Measurements from ENCODE around the gene PDPN. TPM values are rescaled to one million over a fixed set of nuclear protein-coding genes. Genes with fewer than 3 reads are reported as not detected.

The PDPN gene
- total and polyA plus RNA-seq, 2 experiments from 2014 or later: 67.3 to 82.8 TPM

- no peaks in the 10 kb centered on the region for H3K4me1 ChIP-seq (ENCODE audit: insufficient read depth)
- Mint-ChIP-seq H3K27ac (no peak overlapping the region), H3K36me3 (ENCODE audit: low read depth) (no peaks in the 10 kb centered on the region), H3K4me3 (no peak overlapping the region), H3K9me3 (no peaks in the 10 kb centered on the region), H3K27me3 (ENCODE audit: insufficient read depth, low read depth, poor library complexity) (no peaks in the 10 kb centered on the region), H3K4me1 (peaks cover 4% of the 10 kb centered on the region; the same call in 2 of the 3 replicates)
- no peaks in the 10 kb centered on the region for H3K36me3 ChIP-seq (ENCODE audit: insufficient read depth)
- H2AFZ ChIP-seq: no peak overlapping the region
- no peak overlapping the region for H3K27ac ChIP-seq (ENCODE audit: low read depth)
- DNase-seq (ENCODE audit: low spot score): peak; percentile 71
- no peaks in the 10 kb centered on the region for H3K79me2 ChIP-seq (replicated peaks; ENCODE audit: insufficient read depth)
- no peaks in the 10 kb centered on the region for H3F3A ChIP-seq (replicated peaks; ENCODE audit: low read depth)
- ATAC-seq: peak; percentile 80
- no peaks in the 10 kb centered on the region for H3K27me3 ChIP-seq (ENCODE audit: insufficient read depth)
- no peaks in the 10 kb centered on the region for H4K20me1 ChIP-seq (replicated peaks; ENCODE audit: insufficient read depth)
- no peak overlapping the region for H3K4me2 ChIP-seq
- no peak overlapping the region for H3K4me3 ChIP-seq
- TF ChIP-seq CTCF (conservative IDR thresholded peaks at IDR 0.05; ENCODE audit: low read depth in 2 of 2) (peak; percentile 69 to 76), REST (IDR thresholded peaks at IDR 0.05; ENCODE audit: unreplicated experiment) (no peak)
- H3K9me2 ChIP-seq (ENCODE audit: insufficient read depth): no peaks in the 10 kb centered on the region
These were observed 12.7 kb upstream of the PDPN start for GRCh38 chr1:13570924-13571323.

- TF ChIP-seq EZH2 (IDR thresholded peaks at IDR 0.05; ENCODE audit: low read depth, unreplicated experiment) (no peak), CTCF (conservative IDR thresholded peaks at IDR 0.05; ENCODE audit: low read depth in 2 of 2) (no peak), ZNF331 (CRISPR knock-in tag; IDR thresholded peaks at IDR 0.05; ENCODE audit: low read depth) (no peak), POLR2AphosphoS5 (IDR thresholded peaks at IDR 0.05; ENCODE audit: low read depth) (no peak)
- no peaks in the 10 kb centered on the region for H3K9me2 ChIP-seq (ENCODE audit: insufficient read depth)
- no peaks in the 10 kb centered on the region for H3K27me3 ChIP-seq (ENCODE audit: insufficient read depth)
- ATAC-seq (no peak), DNase-seq (ENCODE audit: low spot score) (no peak)
- no peaks in the 10 kb centered on the region for H3F3A ChIP-seq (replicated peaks; ENCODE audit: low read depth)
- no peaks in the 10 kb centered on the region for H3K36me3 ChIP-seq (ENCODE audit: insufficient read depth)
- Mint-ChIP-seq H3K4me1 (peaks cover 4% of the 10 kb centered on the region; the same call in 2 of the 3 replicates), H3K4me3 (no peak overlapping the region), H3K36me3 (ENCODE audit: low read depth) (no peaks in the 10 kb centered on the region), H3K9me3 (no peaks in the 10 kb centered on the region), H3K27ac (no peak overlapping the region), H3K27me3 (ENCODE audit: insufficient read depth, low read depth, poor library complexity) (no peaks in the 10 kb centered on the region)
- H3K27ac ChIP-seq (ENCODE audit: low read depth): no peak overlapping the region
- H3K4me3 ChIP-seq: no peak overlapping the region
- no peaks in the 10 kb centered on the region for H4K20me1 ChIP-seq (replicated peaks; ENCODE audit: insufficient read depth)
- H3K79me2 ChIP-seq (replicated peaks; ENCODE audit: insufficient read depth): no peaks in the 10 kb centered on the region
- no peak overlapping the region for H3K4me2 ChIP-seq
- no peaks in the 10 kb centered on the region for H3K4me1 ChIP-seq (ENCODE audit: insufficient read depth)
- no peak overlapping the region for H2AFZ ChIP-seq
These were observed 10.0 kb upstream of the PDPN start for GRCh38 chr1:13573586-13573985.

All from GM23338 (cell line).